ENCODE results near the gene PRKG1.

PRKG1 gene

GRCh38 chr10:51035344-51035743 is 38.9 kb upstream of the PRKG1 start:
- no peak for DNase-seq (ENCODE audit: low spot score)
- TF ChIP-seq CTCF (IDR thresholded peaks at IDR 0.05; ENCODE audit: extremely low read depth, insufficient read depth, missing control alignments): no peak
- in situ Hi-C loops (cut with MboI; ENCODE audit: low pct_unique_long_range_greater_than_20kb, low sequenced_read_pairs, unreplicated experiment): no loop called here

- DNase-seq (ENCODE audit: low spot score): no peak
- no peak for TF ChIP-seq CTCF (IDR thresholded peaks at IDR 0.05; ENCODE audit: extremely low read depth, insufficient read depth, missing control alignments)
- in situ Hi-C loops (cut with MboI; ENCODE audit: low pct_unique_long_range_greater_than_20kb, low sequenced_read_pairs, unreplicated experiment): no loop called here
Observed at GRCh38 chr10:51045871-51046270, 28.4 kb upstream of the PRKG1 start.

- no peak for DNase-seq (ENCODE audit: low spot score)
- no peak for TF ChIP-seq CTCF (IDR thresholded peaks at IDR 0.05; ENCODE audit: extremely low read depth, insufficient read depth, missing control alignments)
- in situ Hi-C loops (cut with MboI; ENCODE audit: low pct_unique_long_range_greater_than_20kb, low sequenced_read_pairs, unreplicated experiment): no loop called here
Observed at GRCh38 chr10:51046654-51047053, 27.6 kb upstream of the PRKG1 start.

GRCh38 chr10:51047857-51048256 is 26.4 kb upstream of the PRKG1 start:
- in situ Hi-C loops (cut with MboI; ENCODE audit: low pct_unique_long_range_greater_than_20kb, low sequenced_read_pairs, unreplicated experiment): no loop called here
- no peak for TF ChIP-seq CTCF (IDR thresholded peaks at IDR 0.05; ENCODE audit: extremely low read depth, insufficient read depth, missing control alignments)
- DNase-seq (ENCODE audit: low spot score): no peak

- no peak for TF ChIP-seq CTCF (IDR thresholded peaks at IDR 0.05; ENCODE audit: extremely low read depth, insufficient read depth, missing control alignments)
- in situ Hi-C loops (cut with MboI; ENCODE audit: low pct_unique_long_range_greater_than_20kb, low sequenced_read_pairs, unreplicated experiment): no loop called here
- no peak for DNase-seq (ENCODE audit: low spot score)
Observed at GRCh38 chr10:51048792-51049191, 25.5 kb upstream of the PRKG1 start.

GRCh38 chr10:51052163-51052562 is 22.1 kb upstream of the PRKG1 start:
- no peak for DNase-seq (ENCODE audit: low spot score)
- in situ Hi-C loops (cut with MboI; ENCODE audit: low pct_unique_long_range_greater_than_20kb, low sequenced_read_pairs, unreplicated experiment): no loop called here
- TF ChIP-seq CTCF (IDR thresholded peaks at IDR 0.05; ENCODE audit: extremely low read depth, insufficient read depth, missing control alignments): no peak

GRCh38 chr10:51057925-51058324 is 16.4 kb upstream of the PRKG1 start:
- TF ChIP-seq CTCF (IDR thresholded peaks at IDR 0.05; ENCODE audit: extremely low read depth, insufficient read depth, missing control alignments): no peak
- in situ Hi-C loops (cut with MboI; ENCODE audit: low pct_unique_long_range_greater_than_20kb, low sequenced_read_pairs, unreplicated experiment): no loop called here
- DNase-seq (ENCODE audit: low spot score): no peak
